IPS-NIHi7 (cell line): Measurements from ENCODE around the gene SAMD11.
"Not testable (repeated sequence)": the region's sequence is repeated elsewhere in the genome, so short reads cannot be mapped to it uniquely, and the experiment has no call there.

Experiments used
- DNase-seq: peaks from one replicate; pipeline ENCODE4 v3.0.0; 2012; ENCODE audit warnings: mixed read lengths; ENCODE audit errors: extremely low spot score

The SAMD11 gene

GRCh38 chr1:974687-975328 is 51.1 kb downstream of the SAMD11 start:
- DNase-seq = no peak

- no peak for DNase-seq
Observed at GRCh38 chr1:975365-975764, 51.6 kb downstream of the SAMD11 start.

GRCh38 chr1:975896-976683 is 52.4 kb downstream of the SAMD11 start:
- peak; percentile 91 for DNase-seq

- DNase-seq = not testable (repeated sequence)
Observed at GRCh38 chr1:976791-977190, 53.1 kb downstream of the SAMD11 start.

GRCh38 chr1:978069-978834 is 54.5 kb downstream of the SAMD11 start:
- DNase-seq = no peak

GRCh38 chr1:978835-979743 is 55.4 kb downstream of the SAMD11 start:
- DNase-seq = no peak

- no peak for DNase-seq
Observed at GRCh38 chr1:979744-980072, 56.0 kb downstream of the SAMD11 start.

GRCh38 chr1:980137-980571 is 56.4 kb downstream of the SAMD11 start:
- no peak for DNase-seq

- DNase-seq = no peak
Observed at GRCh38 chr1:980602-981395, 57.1 kb downstream of the SAMD11 start.

GRCh38 chr1:981491-981954 is 57.8 kb downstream of the SAMD11 start:
- DNase-seq = no peak

GRCh38 chr1:981955-982558 is 58.3 kb downstream of the SAMD11 start, which contains the start of gene PERM1:
Gene PERM1 (minus strand): TSS chr1:982093. CDS start chr1:981029, 1,064 bp downstream.
- DNase-seq = no peak

GRCh38 chr1:982765-983436 is 59.2 kb downstream of the SAMD11 start:
- DNase-seq = no peak

GRCh38 chr1:983798-984475 is 60.2 kb downstream of the SAMD11 start:
- DNase-seq = peak; percentile 91

- DNase-seq = no peak
Observed at GRCh38 chr1:984476-984814, 60.7 kb downstream of the SAMD11 start.

GRCh38 chr1:985126-985525 is 61.4 kb downstream of the SAMD11 start:
- DNase-seq = no peak

- not testable (repeated sequence) for DNase-seq
Observed at GRCh38 chr1:988061-988460, 64.3 kb downstream of the SAMD11 start.

GRCh38 chr1:991275-991674 is 67.6 kb downstream of the SAMD11 start:
- DNase-seq = not testable (repeated sequence)

- no peak for DNase-seq
Observed at GRCh38 chr1:991895-992294, 68.2 kb downstream of the SAMD11 start.

GRCh38 chr1:992362-992761 is 68.6 kb downstream of the SAMD11 start:
- no peak for DNase-seq
